Panc1 (cell line): ENCODE measurements around the gene EMP2.

Experiments used
- CTCF ChIP-seq: fragments of 450-650 bp; IDR thresholded peaks from 2 replicates; pipeline ENCODE4 v1.5.1; 2017; ENCODE audit warnings: mild to moderate bottlenecking
- POLR2AphosphoS5 ChIP-seq: IDR thresholded peaks from 2 replicates; pipeline ENCODE4 v1.6.1; 2012; ENCODE audit warnings: mild to moderate bottlenecking, low read depth, low read length, moderate library complexity
- TCF7L2 ChIP-seq: IDR thresholded peaks from 2 replicates; pipeline ENCODE4 v1.6.1; 2011; ENCODE audit warnings: mild to moderate bottlenecking, low read depth, low read length, inconsistent platforms
- TF ChIP-seq, protein P1 (sequence below), 2 experiments: IDR thresholded peaks; 2 replicates each; pipeline ENCODE4 v1.6.1; 2011 to 2012; ENCODE audit warnings: low read depth in 2 of 2, control low read depth in 1 of 2, low read length in 1 of 2, mild to moderate bottlenecking in 1 of 2, moderate library complexity in 1 of 2; ENCODE audit not compliant: insufficient read depth in 1 of 2

GRCh38 chr16:10612649-10613179 is 32.3 kb upstream of the EMP2 start:
- TF ChIP-seq CTCF (no peak), POLR2AphosphoS5 (no peak), TCF7L2 (no peak)
- TF ChIP-seq, protein P1, sequence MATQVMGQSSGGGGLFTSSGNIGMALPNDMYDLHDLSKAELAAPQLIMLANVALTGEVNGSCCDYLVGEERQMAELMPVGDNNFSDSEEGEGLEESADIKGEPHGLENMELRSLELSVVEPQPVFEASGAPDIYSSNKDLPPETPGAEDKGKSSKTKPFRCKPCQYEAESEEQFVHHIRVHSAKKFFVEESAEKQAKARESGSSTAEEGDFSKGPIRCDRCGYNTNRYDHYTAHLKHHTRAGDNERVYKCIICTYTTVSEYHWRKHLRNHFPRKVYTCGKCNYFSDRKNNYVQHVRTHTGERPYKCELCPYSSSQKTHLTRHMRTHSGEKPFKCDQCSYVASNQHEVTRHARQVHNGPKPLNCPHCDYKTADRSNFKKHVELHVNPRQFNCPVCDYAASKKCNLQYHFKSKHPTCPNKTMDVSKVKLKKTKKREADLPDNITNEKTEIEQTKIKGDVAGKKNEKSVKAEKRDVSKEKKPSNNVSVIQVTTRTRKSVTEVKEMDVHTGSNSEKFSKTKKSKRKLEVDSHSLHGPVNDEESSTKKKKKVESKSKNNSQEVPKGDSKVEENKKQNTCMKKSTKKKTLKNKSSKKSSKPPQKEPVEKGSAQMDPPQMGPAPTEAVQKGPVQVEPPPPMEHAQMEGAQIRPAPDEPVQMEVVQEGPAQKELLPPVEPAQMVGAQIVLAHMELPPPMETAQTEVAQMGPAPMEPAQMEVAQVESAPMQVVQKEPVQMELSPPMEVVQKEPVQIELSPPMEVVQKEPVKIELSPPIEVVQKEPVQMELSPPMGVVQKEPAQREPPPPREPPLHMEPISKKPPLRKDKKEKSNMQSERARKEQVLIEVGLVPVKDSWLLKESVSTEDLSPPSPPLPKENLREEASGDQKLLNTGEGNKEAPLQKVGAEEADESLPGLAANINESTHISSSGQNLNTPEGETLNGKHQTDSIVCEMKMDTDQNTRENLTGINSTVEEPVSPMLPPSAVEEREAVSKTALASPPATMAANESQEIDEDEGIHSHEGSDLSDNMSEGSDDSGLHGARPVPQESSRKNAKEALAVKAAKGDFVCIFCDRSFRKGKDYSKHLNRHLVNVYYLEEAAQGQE (IDR thresholded peaks at IDR 0.05; ENCODE audit: insufficient read depth in 1 of 2, low read depth in 2 of 2, low read length in 1 of 2) = no peak
